Measurements from ENCODE around the gene SPTBN4.

DNA sequence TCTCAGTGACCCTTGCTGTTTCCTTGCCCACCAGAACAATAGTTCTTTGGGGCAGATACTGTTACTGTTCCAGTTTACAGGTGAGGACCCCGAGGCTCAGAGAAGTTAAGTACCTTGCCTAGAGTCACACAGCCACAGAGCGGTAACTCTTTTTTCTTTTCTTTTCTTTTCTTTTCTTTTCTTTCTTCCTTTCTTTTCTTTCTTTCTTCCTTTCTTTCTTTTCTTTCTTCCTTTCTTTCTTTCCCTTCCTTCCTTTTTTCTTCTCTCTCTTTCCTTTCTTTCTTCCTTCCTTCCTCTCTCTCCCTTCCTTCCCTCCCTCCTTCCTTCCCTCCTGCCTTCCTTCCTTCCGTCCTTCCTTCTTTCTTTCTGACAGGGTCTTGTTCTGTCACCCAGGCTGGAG, 48.8 kb upstream of the SPTBN4 start:
- TF ChIP-seq, protein P1, sequence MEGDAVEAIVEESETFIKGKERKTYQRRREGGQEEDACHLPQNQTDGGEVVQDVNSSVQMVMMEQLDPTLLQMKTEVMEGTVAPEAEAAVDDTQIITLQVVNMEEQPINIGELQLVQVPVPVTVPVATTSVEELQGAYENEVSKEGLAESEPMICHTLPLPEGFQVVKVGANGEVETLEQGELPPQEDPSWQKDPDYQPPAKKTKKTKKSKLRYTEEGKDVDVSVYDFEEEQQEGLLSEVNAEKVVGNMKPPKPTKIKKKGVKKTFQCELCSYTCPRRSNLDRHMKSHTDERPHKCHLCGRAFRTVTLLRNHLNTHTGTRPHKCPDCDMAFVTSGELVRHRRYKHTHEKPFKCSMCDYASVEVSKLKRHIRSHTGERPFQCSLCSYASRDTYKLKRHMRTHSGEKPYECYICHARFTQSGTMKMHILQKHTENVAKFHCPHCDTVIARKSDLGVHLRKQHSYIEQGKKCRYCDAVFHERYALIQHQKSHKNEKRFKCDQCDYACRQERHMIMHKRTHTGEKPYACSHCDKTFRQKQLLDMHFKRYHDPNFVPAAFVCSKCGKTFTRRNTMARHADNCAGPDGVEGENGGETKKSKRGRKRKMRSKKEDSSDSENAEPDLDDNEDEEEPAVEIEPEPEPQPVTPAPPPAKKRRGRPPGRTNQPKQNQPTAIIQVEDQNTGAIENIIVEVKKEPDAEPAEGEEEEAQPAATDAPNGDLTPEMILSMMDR (IDR thresholded peaks at IDR 0.05; ENCODE audit: poor library complexity, severe bottlenecking): no peak
- TF ChIP-seq RAD21 (conservative IDR thresholded peaks at IDR 0.05) (no peak), EP300 (conservative IDR thresholded peaks at IDR 0.05; ENCODE audit: poor library complexity, severe bottlenecking) (no peak), REST (IDR thresholded peaks at IDR 0.05; ENCODE audit: borderline replicate concordance) (no peak)

Data from neural cell (in vitro differentiated cells).